HEK293 (cell line): ENCODE measurements around the gene XPO1.
"Not testable (repeated sequence)": the region's sequence is repeated elsewhere in the genome, so short reads cannot be mapped to it uniquely, and the experiment has no call there.

Experiments used
- CTCF ChIP-seq: fragments of 450-650 bp; formaldehyde crosslinking; IDR thresholded peaks from 2 replicates; pipeline ENCODE4 v1.5.1; 2016; ENCODE audit warnings: missing biosample characterization, missing genetic modification characterization
- GLI4 ChIP-seq: fragments of 450-650 bp; formaldehyde crosslinking; IDR thresholded peaks from 2 replicates; pipeline ENCODE4 v1.5.1; 2016; ENCODE audit warnings: missing biosample characterization, missing genetic modification characterization

- TF ChIP-seq CTCF, GLI4 (tag by site-specific recombination): not testable (repeated sequence)
Measured at GRCh38 chr2:61586928-61587327, 48.8 kb upstream of the XPO1 start.
